ENCODE data around the gene OR8B8.
"Not testable (repeated sequence)": the region's sequence is repeated elsewhere in the genome, so short reads cannot be mapped to it uniquely, and the experiment has no call there.

Gene OR8B8

DNA sequence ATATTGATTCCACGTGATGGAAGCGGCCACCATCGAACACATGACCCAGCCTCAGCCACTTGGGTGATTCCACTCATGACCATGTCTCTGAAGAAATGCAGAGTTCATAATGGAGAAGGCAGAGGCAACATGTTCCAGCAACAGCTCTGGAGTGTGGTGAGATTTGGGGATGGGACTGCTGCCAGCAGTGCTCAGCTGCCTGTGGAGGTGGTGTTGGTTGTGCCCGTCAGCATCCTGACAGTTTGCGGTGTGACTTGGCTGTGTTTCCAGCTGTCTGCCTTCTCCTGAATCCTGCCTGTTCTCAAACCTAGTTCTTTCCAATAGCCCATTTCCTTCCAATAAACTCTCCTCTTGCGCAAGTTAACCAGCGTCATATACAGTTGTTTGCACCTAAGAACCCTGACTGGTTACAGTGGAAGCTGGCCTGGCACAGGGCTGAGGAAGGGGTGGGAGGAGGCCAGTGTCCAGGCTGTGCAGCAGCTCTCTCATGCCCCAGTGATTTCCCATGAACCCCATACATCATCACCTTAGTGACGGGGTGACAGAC, 22.0 kb upstream of the OR8B8 start:
- no peak for DNase-seq (ENCODE audit: low read depth)
- H3K4me3 ChIP-seq (ENCODE audit: control insufficient read depth, low read depth, low read length): no peak overlapping the region

DNA sequence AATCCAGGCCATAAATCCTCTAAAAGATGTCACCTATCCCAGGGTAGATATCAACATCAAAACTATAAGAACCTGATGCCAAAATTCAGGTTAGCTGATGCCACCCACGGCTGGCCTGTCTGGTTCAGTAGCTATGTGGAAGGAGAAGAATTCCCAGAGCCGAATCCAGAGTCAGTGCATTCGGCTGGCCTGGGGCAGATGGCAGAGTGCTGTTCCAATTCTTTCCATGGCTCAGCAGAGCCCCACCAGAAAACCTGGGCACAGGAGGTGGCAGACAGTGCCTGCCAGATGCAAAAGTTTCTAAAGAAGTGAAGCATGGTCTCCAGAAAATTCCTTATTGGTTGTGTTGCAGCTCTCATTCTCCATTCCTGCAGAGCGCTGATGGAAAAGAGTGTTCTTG, 19.9 kb upstream of the OR8B8 start:
- TF ChIP-seq, protein P1, sequence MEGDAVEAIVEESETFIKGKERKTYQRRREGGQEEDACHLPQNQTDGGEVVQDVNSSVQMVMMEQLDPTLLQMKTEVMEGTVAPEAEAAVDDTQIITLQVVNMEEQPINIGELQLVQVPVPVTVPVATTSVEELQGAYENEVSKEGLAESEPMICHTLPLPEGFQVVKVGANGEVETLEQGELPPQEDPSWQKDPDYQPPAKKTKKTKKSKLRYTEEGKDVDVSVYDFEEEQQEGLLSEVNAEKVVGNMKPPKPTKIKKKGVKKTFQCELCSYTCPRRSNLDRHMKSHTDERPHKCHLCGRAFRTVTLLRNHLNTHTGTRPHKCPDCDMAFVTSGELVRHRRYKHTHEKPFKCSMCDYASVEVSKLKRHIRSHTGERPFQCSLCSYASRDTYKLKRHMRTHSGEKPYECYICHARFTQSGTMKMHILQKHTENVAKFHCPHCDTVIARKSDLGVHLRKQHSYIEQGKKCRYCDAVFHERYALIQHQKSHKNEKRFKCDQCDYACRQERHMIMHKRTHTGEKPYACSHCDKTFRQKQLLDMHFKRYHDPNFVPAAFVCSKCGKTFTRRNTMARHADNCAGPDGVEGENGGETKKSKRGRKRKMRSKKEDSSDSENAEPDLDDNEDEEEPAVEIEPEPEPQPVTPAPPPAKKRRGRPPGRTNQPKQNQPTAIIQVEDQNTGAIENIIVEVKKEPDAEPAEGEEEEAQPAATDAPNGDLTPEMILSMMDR (IDR thresholded peaks at IDR 0.05; ENCODE audit: control insufficient read depth, insufficient read depth, low read depth, low read length, missing control alignments): no peak
- H3K4me3 ChIP-seq (ENCODE audit: control insufficient read depth, low read depth, low read length): no peak overlapping the region
- DNase-seq (ENCODE audit: low read depth): no peak

More for the DNA sequence above, 22.0 kb upstream of the OR8B8 start:
- TF ChIP-seq, protein P1 (IDR thresholded peaks at IDR 0.05; ENCODE audit: control insufficient read depth, insufficient read depth, low read depth, low read length, missing control alignments): no peak

DNA sequence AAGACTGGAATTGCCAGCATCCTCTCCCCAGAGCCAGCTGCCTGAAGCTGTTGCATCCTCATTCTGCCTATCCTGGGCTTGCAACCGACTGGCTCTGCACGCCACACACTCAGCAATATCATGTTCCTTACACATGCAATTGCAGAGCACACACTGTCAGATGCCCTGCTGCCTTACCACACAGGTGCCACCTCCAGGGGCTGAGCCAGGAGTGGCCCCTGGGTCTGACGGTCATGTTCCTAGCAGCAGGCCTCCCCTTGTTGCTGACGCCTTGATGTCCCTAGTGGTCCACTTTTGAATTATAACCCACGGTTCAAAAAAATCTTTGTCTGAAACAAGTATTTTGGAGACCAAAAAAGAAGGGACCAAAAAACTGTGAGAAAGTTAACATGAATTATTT, 18.5 kb upstream of the OR8B8 start:
- no peak for DNase-seq (ENCODE audit: low read depth)
- no peak overlapping the region for H3K4me3 ChIP-seq (ENCODE audit: control insufficient read depth, low read depth, low read length)
- TF ChIP-seq, protein P1 (IDR thresholded peaks at IDR 0.05; ENCODE audit: control insufficient read depth, insufficient read depth, low read depth, low read length, missing control alignments): no peak

DNA sequence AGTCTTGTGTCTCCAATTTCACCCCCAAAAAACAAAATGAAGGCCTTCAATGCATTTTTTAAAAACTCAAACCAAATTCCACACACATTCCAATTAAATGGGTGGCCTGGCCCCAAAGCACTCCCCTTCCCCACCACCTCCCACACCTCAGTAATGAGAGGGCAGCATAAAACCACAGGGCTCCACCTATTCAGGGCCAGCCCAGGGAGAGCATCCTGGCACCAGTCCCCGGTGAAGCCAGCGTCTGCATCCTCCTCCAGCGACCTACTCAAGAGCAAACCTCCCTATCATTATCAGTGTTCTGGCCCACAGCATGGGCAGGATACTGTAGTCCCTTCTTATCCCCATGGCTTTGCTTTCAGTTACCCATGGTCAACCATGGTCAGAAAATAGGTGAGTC, 17.8 kb upstream of the OR8B8 start:
- no peak overlapping the region for H3K4me3 ChIP-seq (ENCODE audit: control insufficient read depth, low read depth, low read length)
- TF ChIP-seq, protein P1 (IDR thresholded peaks at IDR 0.05; ENCODE audit: control insufficient read depth, insufficient read depth, low read depth, low read length, missing control alignments): no peak
- DNase-seq (ENCODE audit: low read depth): no peak

DNA sequence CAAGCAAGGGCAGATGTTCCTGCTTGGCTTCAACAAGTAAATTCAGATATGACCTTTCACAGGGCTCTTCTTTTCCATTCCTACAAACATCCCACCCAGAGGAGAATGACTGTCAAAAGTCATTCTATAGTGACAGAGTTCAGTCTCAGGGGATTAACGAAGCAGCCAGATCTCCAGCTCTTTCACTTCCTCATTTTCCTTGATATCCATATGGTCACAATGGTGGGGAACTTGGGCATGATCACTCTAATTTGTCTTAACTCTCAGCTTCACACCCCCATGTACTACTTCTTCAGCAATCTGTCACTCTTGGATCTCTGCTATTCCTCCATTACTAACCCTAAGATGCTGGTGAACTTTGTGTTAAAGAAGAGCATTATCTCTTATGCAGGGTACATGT, 15.0 kb upstream of the OR8B8 start:
- no peak overlapping the region for H3K4me3 ChIP-seq (ENCODE audit: control insufficient read depth, low read depth, low read length)
- no peak for DNase-seq (ENCODE audit: low read depth)
- TF ChIP-seq, protein P1 (IDR thresholded peaks at IDR 0.05; ENCODE audit: control insufficient read depth, insufficient read depth, low read depth, low read length, missing control alignments): no peak

DNA sequence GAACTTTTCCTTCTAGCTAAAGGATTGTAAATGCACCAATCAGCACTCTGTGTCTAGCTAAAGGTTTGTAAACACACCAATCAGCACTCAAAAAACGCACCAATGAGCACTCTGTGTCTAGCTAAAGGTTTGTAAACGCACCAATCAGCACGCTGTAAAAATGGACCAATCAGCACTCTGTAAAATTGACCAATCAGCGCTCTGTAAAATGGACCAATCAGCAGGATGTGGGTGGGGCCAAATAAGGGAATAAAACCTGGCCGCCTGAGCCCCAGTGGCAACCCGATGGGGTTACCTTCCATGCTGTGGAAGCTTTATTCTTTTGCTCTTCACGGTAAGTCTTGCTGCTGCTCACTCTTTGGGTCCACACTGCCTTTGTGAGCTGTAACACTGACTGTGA, 13.9 kb upstream of the OR8B8 start:
- not testable (repeated sequence) for DNase-seq (ENCODE audit: low read depth); H3K4me3 ChIP-seq (ENCODE audit: control insufficient read depth, low read depth, low read length)

DNA sequence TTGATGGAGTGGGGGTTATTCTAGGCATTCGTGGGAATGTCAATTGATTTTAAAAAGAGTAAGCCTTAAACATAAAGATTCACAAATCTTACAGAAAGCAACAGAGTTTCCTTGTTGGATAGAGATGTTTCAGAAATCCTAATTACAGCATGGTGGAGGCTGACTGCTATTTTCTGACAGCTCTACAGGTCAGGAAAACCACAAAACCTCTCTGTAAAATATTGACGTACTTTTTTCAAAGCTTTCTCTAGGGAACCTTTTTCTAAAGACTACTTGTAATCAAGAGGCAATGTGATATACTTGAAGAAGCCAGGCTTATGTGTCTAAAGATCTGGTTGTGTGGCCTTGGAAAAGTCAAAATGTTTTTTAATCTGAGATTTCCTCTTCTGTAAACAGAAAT, 9.1 kb upstream of the OR8B8 start:
- H3K4me3 ChIP-seq (ENCODE audit: control insufficient read depth, low read depth, low read length): no peak overlapping the region
- DNase-seq (ENCODE audit: low read depth): no peak
- TF ChIP-seq, protein P1 (IDR thresholded peaks at IDR 0.05; ENCODE audit: control insufficient read depth, insufficient read depth, low read depth, low read length, missing control alignments): no peak

Data from AG09309 (cell line).